ENCODE data around the gene TMEM132C.

Gene TMEM132C

DNA sequence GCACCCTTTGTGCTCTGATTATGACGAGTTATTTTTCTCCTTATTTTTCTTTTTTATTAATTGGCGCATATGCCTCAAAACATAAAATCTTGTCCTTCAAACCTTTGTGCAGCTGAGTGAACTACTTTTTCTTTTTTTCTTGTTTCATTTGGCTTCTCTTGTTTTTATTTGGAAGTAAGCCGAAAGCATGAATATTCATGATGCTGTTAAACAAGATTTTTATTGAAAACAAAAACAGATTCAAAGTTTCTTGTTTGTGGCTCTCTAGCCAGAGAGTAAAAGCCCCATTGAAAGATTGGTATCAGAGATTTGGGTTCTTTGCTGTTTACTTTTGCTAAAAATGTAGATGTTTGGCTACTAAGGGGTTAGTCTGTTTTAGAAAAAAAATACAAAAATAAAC is 183.8 kb downstream of the TMEM132C start:
- Histone ChIP-seq H3K36me3 (replicated peaks) (no peaks in the 10 kb centered on the region), H3K27ac (no peak overlapping the region), H3K4me3 (ENCODE audit: low read depth, low read length) (no peak overlapping the region), H3K27me3 (replicated peaks) (no peaks in the 10 kb centered on the region)
- TF ChIP-seq, protein P1, sequence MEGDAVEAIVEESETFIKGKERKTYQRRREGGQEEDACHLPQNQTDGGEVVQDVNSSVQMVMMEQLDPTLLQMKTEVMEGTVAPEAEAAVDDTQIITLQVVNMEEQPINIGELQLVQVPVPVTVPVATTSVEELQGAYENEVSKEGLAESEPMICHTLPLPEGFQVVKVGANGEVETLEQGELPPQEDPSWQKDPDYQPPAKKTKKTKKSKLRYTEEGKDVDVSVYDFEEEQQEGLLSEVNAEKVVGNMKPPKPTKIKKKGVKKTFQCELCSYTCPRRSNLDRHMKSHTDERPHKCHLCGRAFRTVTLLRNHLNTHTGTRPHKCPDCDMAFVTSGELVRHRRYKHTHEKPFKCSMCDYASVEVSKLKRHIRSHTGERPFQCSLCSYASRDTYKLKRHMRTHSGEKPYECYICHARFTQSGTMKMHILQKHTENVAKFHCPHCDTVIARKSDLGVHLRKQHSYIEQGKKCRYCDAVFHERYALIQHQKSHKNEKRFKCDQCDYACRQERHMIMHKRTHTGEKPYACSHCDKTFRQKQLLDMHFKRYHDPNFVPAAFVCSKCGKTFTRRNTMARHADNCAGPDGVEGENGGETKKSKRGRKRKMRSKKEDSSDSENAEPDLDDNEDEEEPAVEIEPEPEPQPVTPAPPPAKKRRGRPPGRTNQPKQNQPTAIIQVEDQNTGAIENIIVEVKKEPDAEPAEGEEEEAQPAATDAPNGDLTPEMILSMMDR (IDR thresholded peaks at IDR 0.05; ENCODE audit: low read depth, low read length, missing control alignments) = no peak
- in situ Hi-C loops (cut with HindIII; ENCODE audit: low pct_ligation_motif_present, low sequenced_read_pairs) = no loop called here
- no peak for DNase-seq

DNA sequence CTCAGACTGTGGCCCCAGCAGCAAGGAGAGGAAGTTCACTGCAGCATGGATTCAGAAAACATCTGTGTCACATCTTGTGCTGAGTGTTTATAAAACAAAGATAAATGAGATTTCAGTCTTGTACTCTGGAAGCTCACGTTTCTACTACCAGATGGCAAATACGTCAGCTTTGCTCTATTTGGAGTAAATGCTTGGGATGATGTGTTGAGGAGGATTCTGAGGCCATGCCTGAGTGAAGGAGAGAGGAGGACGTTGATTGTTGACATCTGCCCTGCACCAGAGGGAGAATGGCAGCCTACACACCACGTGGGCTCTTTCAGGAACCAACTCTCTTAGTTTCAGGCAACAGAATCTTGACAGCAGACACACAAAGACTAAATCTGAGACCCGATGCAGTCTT is 188.9 kb downstream of the TMEM132C start:
- no peaks in the 10 kb centered on the region for H3K27me3 ChIP-seq (replicated peaks)
- no peak overlapping the region for H3K4me3 ChIP-seq (ENCODE audit: low read depth, low read length)
- H3K27ac ChIP-seq = no peak overlapping the region
- H3K36me3 ChIP-seq (replicated peaks) = no peaks in the 10 kb centered on the region
- in situ Hi-C loops (cut with HindIII; ENCODE audit: low pct_ligation_motif_present, low sequenced_read_pairs) = no loop called here
- DNase-seq = no peak
- TF ChIP-seq, protein P1 (IDR thresholded peaks at IDR 0.05; ENCODE audit: low read depth, low read length, missing control alignments) = no peak

DNA sequence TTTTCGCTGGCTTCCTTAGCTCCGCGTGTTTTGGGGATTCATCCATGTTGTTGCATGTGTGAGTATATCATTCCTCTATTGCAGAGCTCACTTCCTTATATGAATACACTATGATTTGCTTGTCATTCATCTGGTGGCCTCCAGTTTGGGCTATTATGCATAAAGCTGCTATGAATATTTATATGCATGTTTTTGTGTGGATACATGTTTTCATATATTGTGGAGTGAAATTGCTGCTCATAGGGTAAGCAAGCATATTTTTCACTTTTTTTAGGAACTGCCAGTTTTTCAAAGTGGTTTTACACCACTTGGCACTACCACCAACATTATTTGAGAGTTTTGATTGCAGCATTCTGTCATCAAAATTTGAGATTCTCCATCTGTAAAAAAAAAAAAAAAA is 190.0 kb downstream of the TMEM132C start:
- no peaks in the 10 kb centered on the region for H3K36me3 ChIP-seq (replicated peaks)
- TF ChIP-seq, protein P1 (IDR thresholded peaks at IDR 0.05; ENCODE audit: low read depth, low read length, missing control alignments) = no peak
- in situ Hi-C loops (cut with HindIII; ENCODE audit: low pct_ligation_motif_present, low sequenced_read_pairs) = no loop called here
- no peak overlapping the region for H3K27ac ChIP-seq
- H3K27me3 ChIP-seq (replicated peaks) = no peaks in the 10 kb centered on the region
- no peak overlapping the region for H3K4me3 ChIP-seq (ENCODE audit: low read depth, low read length)
- DNase-seq = no peak

DNA sequence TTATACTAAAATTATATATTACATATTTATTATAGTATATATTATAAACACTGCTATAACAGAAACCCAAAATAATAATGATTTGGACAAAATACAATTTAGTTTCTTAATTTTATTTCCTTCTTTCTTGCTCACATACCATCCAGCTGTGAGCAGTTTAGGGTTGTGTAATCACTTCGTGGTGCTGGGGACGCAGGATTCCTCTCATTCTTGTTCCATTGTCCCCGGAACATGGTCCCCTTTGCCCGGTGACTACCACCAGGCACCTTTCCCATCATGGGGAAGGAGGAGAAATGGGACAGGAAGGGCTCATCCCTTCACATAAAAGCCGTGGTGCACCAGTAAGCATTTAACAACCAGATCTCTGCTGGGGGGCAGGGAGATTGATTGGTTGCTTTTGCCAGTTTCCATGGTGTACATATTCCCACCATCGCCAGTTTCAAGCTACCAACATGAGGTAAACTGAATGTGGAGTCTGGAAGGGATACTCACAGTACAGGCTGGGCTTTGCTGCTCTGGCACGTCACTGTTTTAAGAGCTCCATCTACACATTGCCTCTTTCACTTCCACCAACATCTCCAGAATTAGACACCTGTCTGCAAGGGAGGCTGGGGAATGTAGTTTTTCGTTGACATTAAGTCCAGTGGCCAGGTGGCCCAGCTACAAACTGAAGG is 191.5 kb downstream of the TMEM132C start:
- H3K27me3 ChIP-seq (replicated peaks) = no peaks in the 10 kb centered on the region
- H3K36me3 ChIP-seq (replicated peaks) = no peaks in the 10 kb centered on the region
- TF ChIP-seq, protein P1 (IDR thresholded peaks at IDR 0.05; ENCODE audit: low read depth, low read length, missing control alignments) = no peak
- in situ Hi-C loops (cut with HindIII; ENCODE audit: low pct_ligation_motif_present, low sequenced_read_pairs) = no loop called here
- H3K27ac ChIP-seq = no peak overlapping the region
- DNase-seq = no peak
- no peak overlapping the region for H3K4me3 ChIP-seq (ENCODE audit: low read depth, low read length)

DNA sequence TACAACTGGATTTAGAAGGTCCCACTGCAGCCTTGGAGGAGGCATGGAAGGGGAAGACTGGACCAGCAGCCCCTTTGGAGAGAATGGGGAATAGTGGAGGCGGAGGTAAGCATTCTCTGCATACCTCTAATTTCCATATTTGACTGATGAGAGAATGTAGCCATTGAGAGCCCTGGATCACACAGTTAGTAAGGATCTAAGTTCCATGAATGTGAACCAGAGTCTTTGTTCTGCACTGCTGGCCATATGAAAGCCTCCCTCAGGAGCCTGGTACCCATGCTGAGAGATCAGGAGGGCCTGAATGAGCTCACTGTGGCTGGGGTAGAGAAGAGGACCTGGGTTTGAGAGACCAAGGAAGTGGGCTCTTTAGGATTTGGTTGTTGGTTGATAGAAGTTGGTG is 192.1 kb downstream of the TMEM132C start:
- DNase-seq = no peak
- no peak overlapping the region for H3K27ac ChIP-seq
- no peaks in the 10 kb centered on the region for H3K27me3 ChIP-seq (replicated peaks)
- no peak overlapping the region for H3K4me3 ChIP-seq (ENCODE audit: low read depth, low read length)
- in situ Hi-C loops (cut with HindIII; ENCODE audit: low pct_ligation_motif_present, low sequenced_read_pairs) = no loop called here
- TF ChIP-seq, protein P1 (IDR thresholded peaks at IDR 0.05; ENCODE audit: low read depth, low read length, missing control alignments) = no peak
- no peaks in the 10 kb centered on the region for H3K36me3 ChIP-seq (replicated peaks)

DNA sequence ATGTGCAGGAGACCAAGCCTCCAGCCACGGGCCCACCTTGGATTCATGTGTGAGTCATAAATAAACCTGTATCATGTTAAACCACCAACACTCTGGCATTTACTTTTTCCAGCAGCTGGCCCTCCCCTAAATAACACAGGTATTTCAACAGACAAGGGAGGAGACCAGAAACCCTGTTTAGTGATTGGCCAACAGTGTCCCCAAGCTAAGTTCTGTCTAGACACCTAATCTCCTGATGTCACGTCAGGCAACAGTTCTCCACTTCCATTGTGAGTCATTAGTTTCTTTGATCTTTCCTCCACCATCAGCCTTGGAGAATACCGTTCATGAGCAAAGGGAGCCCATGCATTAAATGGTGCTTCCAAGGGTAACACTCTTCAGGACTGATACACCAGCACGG is 196.9 kb downstream of the TMEM132C start:
- no peak for DNase-seq
- TF ChIP-seq, protein P1 (IDR thresholded peaks at IDR 0.05; ENCODE audit: low read depth, low read length, missing control alignments) = no peak
- Histone ChIP-seq H3K4me3 (ENCODE audit: low read depth, low read length) (no peak overlapping the region), H3K36me3 (replicated peaks) (no peaks in the 10 kb centered on the region), H3K27ac (no peak overlapping the region), H3K27me3 (replicated peaks) (no peaks in the 10 kb centered on the region)
- in situ Hi-C loops (cut with HindIII; ENCODE audit: low pct_ligation_motif_present, low sequenced_read_pairs) = no loop called here

All from brain microvascular endothelial cell (primary cell).